CD14-positive monocyte (primary cell): Measurements from ENCODE around the gene MAPK14. TPM values are rescaled to one million over a fixed set of nuclear protein-coding genes. Genes with fewer than 3 reads are reported as not detected.

Experiments
- DNase-seq, 3 donors: peaks; one replicate each; pipeline ENCODE4 v3.0.0-alpha.2; 2011 to 2022
- H2AFZ ChIP-seq: 2 replicates; pipeline ENCODE4 v1.6.0; 2012; ENCODE audit warnings: mild to moderate bottlenecking, low read depth, low read length, inconsistent platforms; ENCODE audit not compliant: insufficient read depth, poor library complexity, severe bottlenecking
- H3K27ac ChIP-seq, 2 donors: 1 replicate in 1 of 2; 2 replicates in 1 of 2; pipeline ENCODE4 v1.5.1; 2012 to 2013; ENCODE audit warnings: low read length in 2 of 2, control low read depth in 1 of 2, inconsistent platforms in 1 of 2, low read depth in 1 of 2, mild to moderate bottlenecking in 1 of 2
- H3K27me3 ChIP-seq, 2 donors: one replicate each; pipeline versions ENCODE4 v1.6.0 to v1.6.1; 2011 to 2013; ENCODE audit warnings: low read length in 2 of 2; ENCODE audit not compliant: control insufficient read depth in 2 of 2, insufficient read depth in 2 of 2
- H3K36me3 ChIP-seq, 2 donors: replicated peaks in 1 of 2; 1 replicate in 1 of 2; 2 replicates in 1 of 2; pipeline versions ENCODE4 v1.5.1 to v1.6.1; 2012 to 2013; ENCODE audit warnings: low read length in 2 of 2, control low read depth in 1 of 2, inconsistent platforms in 1 of 2, mild to moderate bottlenecking in 1 of 2; ENCODE audit not compliant: insufficient read depth in 2 of 2, control insufficient read depth in 1 of 2
- H3K4me1 ChIP-seq, 2 donors: 1 replicate in 1 of 2; 2 replicates in 1 of 2; pipeline versions ENCODE4 v1.5.1 to v1.6.1; 2012 to 2013; ENCODE audit warnings: low read length in 2 of 2, control low read depth in 1 of 2, inconsistent platforms in 1 of 2, mild to moderate bottlenecking in 1 of 2, moderate library complexity in 1 of 2; ENCODE audit not compliant: insufficient read depth in 2 of 2, control insufficient read depth in 1 of 2
- H3K4me2 ChIP-seq: replicated peaks from 2 replicates; pipeline ENCODE3; 2012; ENCODE audit warnings: low read length, moderate library complexity, mild to moderate bottlenecking; ENCODE audit not compliant: poor library complexity, severe bottlenecking; ENCODE audit errors: extremely low read depth
- H3K4me3 ChIP-seq, 3 experiments: fragments of 200-600 bp in 1 of 3; sonication (generic) in 1 of 3; replicated peaks in 1 of 3; 1 replicate in 2 of 3; 2 replicates in 1 of 3; pipeline ENCODE4 v1.5.1; 2011 to 2013; ENCODE audit warnings: low read length in 3 of 3, mild to moderate bottlenecking in 3 of 3, control low read depth in 2 of 3, low read depth in 2 of 3, inconsistent platforms in 1 of 3, moderate library complexity in 1 of 3
- H3K79me2 ChIP-seq: 2 replicates; pipeline ENCODE4 v1.6.0; 2012; ENCODE audit warnings: mild to moderate bottlenecking, control low read depth, inconsistent platforms, low read length, moderate library complexity; ENCODE audit not compliant: insufficient read depth
- H3K9ac ChIP-seq: 2 replicates; pipeline ENCODE4 v1.6.0; 2017; ENCODE audit warnings: low read length, mild to moderate bottlenecking; ENCODE audit not compliant: insufficient read depth, poor library complexity, severe bottlenecking
- H3K9me3 ChIP-seq, 2 donors: replicated peaks in 1 of 2; 1 replicate in 1 of 2; 2 replicates in 1 of 2; pipeline versions ENCODE4 v1.5.1 to v1.6.1; 2012 to 2013; ENCODE audit warnings: low read length in 2 of 2, control low read depth in 1 of 2; ENCODE audit not compliant: control insufficient read depth in 1 of 2, insufficient read depth in 1 of 2
- H4K20me1 ChIP-seq: 2 replicates; pipeline ENCODE4 v1.6.0; 2012; ENCODE audit warnings: mild to moderate bottlenecking, low read length, control low read depth, moderate library complexity; ENCODE audit not compliant: insufficient read depth
- H3K27ac Mint-ChIP-seq, 7 donors: one replicate each; pipeline ENCODE4 v1.8.0; 2020; ENCODE audit warnings: mild to moderate bottlenecking in 7 of 7, mixed read lengths in 7 of 7, moderate library complexity in 6 of 7, inconsistent platforms in 2 of 7
- H3K27me3 Mint-ChIP-seq, 3 donors: one replicate each; pipeline ENCODE4 v1.8.0; 2021 to 2022; ENCODE audit warnings: low read depth in 3 of 3, mild to moderate bottlenecking in 3 of 3, mixed read lengths in 3 of 3, moderate library complexity in 3 of 3, inconsistent platforms in 1 of 3
- H3K36me3 Mint-ChIP-seq, 2 donors: one replicate each; pipeline ENCODE4 v1.8.0; 2020; ENCODE audit warnings: mixed read lengths in 2 of 2, inconsistent platforms in 1 of 2, mild to moderate bottlenecking in 1 of 2
- H3K4me1 Mint-ChIP-seq: one replicate; pipeline ENCODE4 v1.8.0; 2020; ENCODE audit warnings: mild to moderate bottlenecking, mixed read lengths
- H3K4me3 Mint-ChIP-seq, 2 donors: one replicate each; pipeline ENCODE4 v1.8.0; 2020; ENCODE audit warnings: mild to moderate bottlenecking in 2 of 2, mixed read lengths in 2 of 2, moderate library complexity in 1 of 2
- H3K9me3 Mint-ChIP-seq, 7 donors: one replicate each; pipeline ENCODE4 v1.8.0; 2020 to 2022; ENCODE audit warnings: mixed read lengths in 7 of 7, mild to moderate bottlenecking in 6 of 7, moderate library complexity in 6 of 7, inconsistent platforms in 2 of 7
- CTCF ChIP-seq: fragments of 200-600 bp; IDR thresholded peaks from one replicate; pipeline ENCODE4 v1.8.0; 2022; ENCODE audit warnings: antibody characterized with exemption, mild to moderate bottlenecking
- WGBS: methylation state at CpG from one replicate; pipeline ENCODE4 v1.1.5; 2013; ENCODE audit warnings: missing lambda C conversion rate; ENCODE audit not compliant: insufficient coverage; 5-methylcytosine and 5-hydroxymethylcytosine counted together
- intact Hi-C, 2 donors: fragments of 100-400 bp; cut with micrococcal nuclease; formaldehyde crosslinking; loops; one replicate each; pipeline versions ENCODE4 v1.15.0 to v1.15.1; 2023
- polyA plus RNA-seq, 3 donors: library from polyadenylated mRNA; depleted of rRNA in 1 of 3; unstranded in 2 of 3; stranded (reverse) in 1 of 3; fragments of 300-500 nt in 2 of 3; fragments of >200 nt in 1 of 3; fragmentation: Illumina TruSeq in 2 of 3; gene quantifications; 1 replicate in 2 of 3; 2 replicates in 1 of 3; pipeline ENCODE4 v1.2.3, GENCODE V29; 2012 to 2021

Gene MAPK14
- polyA plus RNA-seq, 3 donors, result 56.6 to 96.6 (median 83.7) TPM

GRCh38 chr6:36052097-36052496 lies 24.5 kb downstream of the MAPK14 start:
- Mint-ChIP-seq H3K27ac (no peak overlapping the region), H3K9me3 (no peaks in the 10 kb centered on the region), H3K4me3 (no peak overlapping the region), H3K27me3 (no peaks in the 10 kb centered on the region), H3K4me1 (peaks cover 4% of the 10 kb centered on the region), H3K36me3 (peaks cover 21 to 25% of the 10 kb centered on the region in 2 donors)
- no peak for DNase-seq
- Histone ChIP-seq H3K9me3 (no peaks in the 10 kb centered on the region), H3K4me1 (peaks cover 35 to 43% of the 10 kb centered on the region in 2 donors), H2AFZ (no peak overlapping the region), H3K4me3 (no peak overlapping the region), H3K27ac (peak overlapping the region; percentile 16 to 66), H3K27me3 (no peaks in the 10 kb centered on the region), H3K9ac (no peak overlapping the region), H3K79me2 (peaks cover 100% of the 10 kb centered on the region), H3K36me3 (peaks cover 26 to 47% of the 10 kb centered on the region in 2 donors), H4K20me1 (peaks cover 100% of the 10 kb centered on the region), H3K4me2 (no peak overlapping the region)
- no peak for TF ChIP-seq CTCF
- 40% methylated on average over 2 of the region's 2 CpGs for WGBS
- intact Hi-C loops, result no loop called here

GRCh38 chr6:36053878-36054277 lies 26.3 kb downstream of the MAPK14 start:
- Histone ChIP-seq H3K27me3 (no peaks in the 10 kb centered on the region), H2AFZ (no peak overlapping the region), H3K9me3 (no peaks in the 10 kb centered on the region), H3K79me2 (peaks cover 100% of the 10 kb centered on the region), H3K4me2 (no peak overlapping the region), H4K20me1 (peaks cover 100% of the 10 kb centered on the region), H3K4me3 (no peak overlapping the region), H3K4me1 (peaks cover 24 to 32% of the 10 kb centered on the region in 2 donors), H3K27ac (peak overlapping the region in 1 of 2 donors; percentile 20), H3K9ac (no peak overlapping the region), H3K36me3 (peaks cover 29 to 56% of the 10 kb centered on the region in 2 donors)
- H3K36me3 Mint-ChIP-seq, result peaks cover 23 to 42% of the 10 kb centered on the region in 2 donors
- WGBS, result 100% methylated on average over 1 of the region's 2 CpGs
- DNase-seq, result no peak
- H3K27me3 Mint-ChIP-seq, result no peaks in the 10 kb centered on the region
- intact Hi-C loops, result no loop called here
- no peaks in the 10 kb centered on the region for H3K9me3 Mint-ChIP-seq
- H3K27ac Mint-ChIP-seq, result peak overlapping the region in 1 of 7 donors; percentile 11
- no peak overlapping the region for H3K4me3 Mint-ChIP-seq
- H3K4me1 Mint-ChIP-seq, result no peaks in the 10 kb centered on the region
- TF ChIP-seq CTCF, result no peak
